Heart left ventricle (tissue), 16 donors: Measurements from ENCODE around the gene EXOC7. TPM values are rescaled to one million over a fixed set of nuclear protein-coding genes. Genes with fewer than 3 reads are reported as not detected.

Experiments
- ATAC-seq, 4 donors: fragments of 200-7000 bp; cut with Tn5 transposase; one replicate each; pipeline ENCODE4 v1.9.1; 2020 to 2022; ENCODE audit warnings: moderate library complexity in 4 of 4, mild to moderate bottlenecking in 3 of 4, moderate number of reproducible peaks in 1 of 4
- DNase-seq, 5 donors: peaks; one replicate each; pipeline ENCODE4 v3.0.0-alpha.2; 2020
- H3K27ac ChIP-seq, 12 donors: fragments of 200-600 bp; sonication (generic) in 4 of 12; one replicate each; pipeline versions ENCODE4 v1.5.0 to v1.8.0; 2016 to 2022; ENCODE audit warnings: mild to moderate bottlenecking in 2 of 12
- H3K27me3 ChIP-seq, 9 donors: fragments of 200-600 bp; sonication (generic) in 2 of 9; one replicate each; pipeline versions ENCODE4 v1.5.1 to v1.8.0; 2016 to 2022; ENCODE audit warnings: mild to moderate bottlenecking in 3 of 9
- H3K36me3 ChIP-seq, 9 donors: fragments of 200-600 bp; sonication (generic) in 2 of 9; one replicate each; pipeline versions ENCODE4 v1.5.0 to v1.8.0; 2018 to 2022; ENCODE audit warnings: mild to moderate bottlenecking in 2 of 9
- H3K4me1 ChIP-seq, 12 donors: fragments of 200-600 bp; sonication (generic) in 4 of 12; one replicate each; pipeline versions ENCODE4 v1.5.0 to v1.8.0; 2016 to 2022; ENCODE audit warnings: mild to moderate bottlenecking in 3 of 12
- H3K4me3 ChIP-seq, 12 donors: fragments of 200-600 bp; sonication (generic) in 4 of 12; one replicate each; pipeline versions ENCODE4 v1.5.0 to v1.8.0; 2017 to 2022; ENCODE audit warnings: mild to moderate bottlenecking in 9 of 12, moderate library complexity in 4 of 12
- H3K9me3 ChIP-seq, 12 donors: fragments of 200-600 bp; sonication (generic) in 4 of 12; one replicate each; pipeline versions ENCODE4 v1.5.0 to v1.8.0; 2016 to 2022; ENCODE audit warnings: mild to moderate bottlenecking in 1 of 12
- POLR2A ChIP-seq, 2 donors: fragments of 450-650 bp; IDR thresholded peaks; one replicate each; pipeline ENCODE4 v1.6.1; 2017; ENCODE audit warnings: antibody characterized with exemption in 2 of 2, mild to moderate bottlenecking in 2 of 2, moderate library complexity in 2 of 2
- WGBS, 4 donors: extraction: QIAGEN DNeasy Blood & Tissue Kit in 2 of 4; methylation state at CpG; one replicate each; pipeline versions ENCODE4 v1.1.5 to v1.1.7; 2013 to 2018; 5-methylcytosine and 5-hydroxymethylcytosine counted together
- intact Hi-C, 10 donors: fragments of 100-400 bp; cut with DNase I; formaldehyde crosslinking; loops; one replicate each; pipeline versions ENCODE4 v1.11.1 to v1.14.2; 2022
- polyA plus RNA-seq, 2 donors: library from polyadenylated mRNA; stranded (reverse); fragments of 200-250 nt; gene quantifications; one replicate each; pipeline ENCODE4 v1.2.3, GENCODE V29; 2013
- total RNA-seq, 9 donors: library from RNA; depleted of rRNA in 2 of 9; stranded (reverse); fragments of >200 nt in 2 of 9; fragmentation: NEBNext Ultra II Directional in 3 of 9; extraction: Animal tissue kit (Norgen Biotek cat#: 25700) in 3 of 9; gene quantifications; one replicate each; pipeline versions ENCODE4 v1.1.0 to v1.2.4, GENCODE V29; 2016 to 2023
- TF ChIP-seq, protein P1 (sequence below), 12 donors: fragments of 200-600 bp; sonication (generic) in 4 of 12; IDR thresholded peaks; one replicate each; pipeline versions ENCODE4 v1.5.0 to v1.8.0; 2018 to 2022; ENCODE audit warnings: antibody characterized with exemption in 12 of 12, mild to moderate bottlenecking in 5 of 12
- donor health status: ischemic (EF 13 %, LVEDD 7.1; RV severe dilation, severe dysfunction).
- donor health status: healthy with polysubstance abuse.
- donor health status: DM: no; HTN: yes; CAD: no.
- donor health status: DM: no; HTN: no; CAD: no.
- donor health status: ischemic (EF 25% LVEDD 6.9; RV normal size, moderate dysfunction).
- donor health status: ischemic (EF 25% LVEDD 5.7; RV mildly dilated, moderate dysfunction).
- donor health status: healthy.
- donor health status: DM: yes; HTN: yes; CAD: no.
- donor health status: ischemic (EF 35%, LVEDD 5.7; RV mildly dilated, moderate dysfunction).
- donor health status: nonischemic (EF 11% LVEDD 7.7; RV severe dilation, severe dysfunction).
- donor health status: DM: yes; HTN: yes; CAD: no.
- donor health status: PGD.
- donor health status: ischemic (EF 29% LVEDD 5.4; RV normal size, mild dysfunction).
- donor health status: nonischemic (EF 23%, LVEDD 6.1; RV moderate dilation, normal function).

The EXOC7 gene
- total and polyA plus RNA-seq, 11 donors = 39.7 to 107 (median 77.0) TPM

GRCh38 chr17:76122431-76123190 lies 19.0 kb upstream of the EXOC7 start:
- Histone ChIP-seq H3K36me3 (no peaks in the 10 kb centered on the region), H3K27ac (no peak overlapping the region), H3K4me1 (peaks cover 0 to 15% (median 2%) of the 10 kb centered on the region in 12 donors), H3K9me3 (no peaks in the 10 kb centered on the region), H3K4me3 (no peak overlapping the region), H3K27me3 (no peaks in the 10 kb centered on the region)
- 90 to 91% (median 90%) methylated on average over 23 to 24 of the region's 24 CpGs for WGBS, 4 donors
- TF ChIP-seq, protein P1, sequence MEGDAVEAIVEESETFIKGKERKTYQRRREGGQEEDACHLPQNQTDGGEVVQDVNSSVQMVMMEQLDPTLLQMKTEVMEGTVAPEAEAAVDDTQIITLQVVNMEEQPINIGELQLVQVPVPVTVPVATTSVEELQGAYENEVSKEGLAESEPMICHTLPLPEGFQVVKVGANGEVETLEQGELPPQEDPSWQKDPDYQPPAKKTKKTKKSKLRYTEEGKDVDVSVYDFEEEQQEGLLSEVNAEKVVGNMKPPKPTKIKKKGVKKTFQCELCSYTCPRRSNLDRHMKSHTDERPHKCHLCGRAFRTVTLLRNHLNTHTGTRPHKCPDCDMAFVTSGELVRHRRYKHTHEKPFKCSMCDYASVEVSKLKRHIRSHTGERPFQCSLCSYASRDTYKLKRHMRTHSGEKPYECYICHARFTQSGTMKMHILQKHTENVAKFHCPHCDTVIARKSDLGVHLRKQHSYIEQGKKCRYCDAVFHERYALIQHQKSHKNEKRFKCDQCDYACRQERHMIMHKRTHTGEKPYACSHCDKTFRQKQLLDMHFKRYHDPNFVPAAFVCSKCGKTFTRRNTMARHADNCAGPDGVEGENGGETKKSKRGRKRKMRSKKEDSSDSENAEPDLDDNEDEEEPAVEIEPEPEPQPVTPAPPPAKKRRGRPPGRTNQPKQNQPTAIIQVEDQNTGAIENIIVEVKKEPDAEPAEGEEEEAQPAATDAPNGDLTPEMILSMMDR (IDR thresholded peaks at IDR 0.05) = no peak
- no peak for TF ChIP-seq POLR2A (IDR thresholded peaks at IDR 0.05)
- ATAC-seq = no peak
- peak in 1 of 5 donors; percentile 53 for DNase-seq
- intact Hi-C loops = loop anchor here in 8 of 10 donors (1.0 to 5.0 kb wide), 6 partner anchors 25 to 275 kb away; no protein-coding TSS in a partner anchor

GRCh38 chr17:76121932-76122430 lies 18.4 kb upstream of the EXOC7 start:
- no peak for TF ChIP-seq POLR2A (IDR thresholded peaks at IDR 0.05)
- TF ChIP-seq, protein P1 (IDR thresholded peaks at IDR 0.05) = no peak
- WGBS, 4 donors = 33 to 59% (median 38%) methylated on average over 16 to 42 of the region's 42 CpGs
- H3K27ac ChIP-seq = peak overlapping the region in 3 of 12 donors; percentile 4 to 34 (median 25)
- no peaks in the 10 kb centered on the region for H3K9me3 ChIP-seq
- DNase-seq (peak in 1 of 5 donors; percentile 47), ATAC-seq (peak in 3 of 4 donors; percentile 30 to 60 (median 35))
- intact Hi-C loops = loop anchor here (1.0 to 5.0 kb wide), 10 partner anchors 25 to 275 kb away; no protein-coding TSS in a partner anchor
- no peaks in the 10 kb centered on the region for H3K36me3 ChIP-seq
- peak overlapping the region in 11 of 12 donors; percentile 12 to 62 (median 42) for H3K4me3 ChIP-seq
- no peaks in the 10 kb centered on the region for H3K27me3 ChIP-seq
- H3K4me1 ChIP-seq = peaks cover 0 to 15% (median 2%) of the 10 kb centered on the region in 12 donors

GRCh38 chr17:76120658-76121008 lies 17.0 kb upstream of the EXOC7 start:
- intact Hi-C loops = loop anchor here (1.0 to 5.0 kb wide), 9 partner anchors 60 to 277 kb away; no protein-coding TSS in a partner anchor
- H3K27ac ChIP-seq = no peak overlapping the region
- no peak overlapping the region for H3K4me3 ChIP-seq
- WGBS, 4 donors = 87 to 90% (median 88%) methylated on average over 5 of the region's 5 CpGs
- H3K4me1 ChIP-seq = peaks cover 0 to 15% (median 2%) of the 10 kb centered on the region in 12 donors
- no peaks in the 10 kb centered on the region for H3K27me3 ChIP-seq
- no peaks in the 10 kb centered on the region for H3K36me3 ChIP-seq
- TF ChIP-seq, protein P1 (IDR thresholded peaks at IDR 0.05) = no peak
- no peak for TF ChIP-seq POLR2A (IDR thresholded peaks at IDR 0.05)
- DNase-seq (no peak), ATAC-seq (no peak)
- no peaks in the 10 kb centered on the region for H3K9me3 ChIP-seq
